Neural cell (in vitro differentiated cells): ENCODE data around the gene KRT36. TPM values are rescaled to one million over a fixed set of nuclear protein-coding genes. Genes with fewer than 3 reads are reported as not detected.

Experiments
- H2AFZ ChIP-seq: fragments of 200-600, 300-800 bp; sonication (generic), shearing (Covaris generic); 2 replicates; pipeline ENCODE4 v1.6.0; 2014; ENCODE audit warnings: low read depth, mild to moderate bottlenecking, antibody characterized with exemption, low read length, moderate library complexity
- H3F3A ChIP-seq: fragments of 200-600 bp; shearing (Covaris generic); 2 replicates; pipeline ENCODE4 v1.6.1; 2016; ENCODE audit warnings: mild to moderate bottlenecking, moderate library complexity, mixed read lengths, antibody characterized with exemption, low read length; ENCODE audit not compliant: insufficient read depth, poor library complexity, severe bottlenecking
- H3K27ac ChIP-seq: fragments of 200-600, 300-800 bp; sonication (generic), shearing (Covaris generic); 2 replicates; pipeline ENCODE4 v1.5.1; 2014; ENCODE audit warnings: mild to moderate bottlenecking, low read length, moderate library complexity
- H3K27me3 ChIP-seq: fragments of 300-800, 200-600 bp; sonication (generic), shearing (Covaris generic); 2 replicates; pipeline ENCODE4 v1.6.0; 2014; ENCODE audit warnings: mild to moderate bottlenecking, low read depth, low read length, moderate library complexity; ENCODE audit not compliant: insufficient read depth
- H3K36me3 ChIP-seq: fragments of 300-800, 200-600 bp; sonication (generic), shearing (Covaris generic); 2 replicates; pipeline ENCODE4 v1.5.1; 2014; ENCODE audit warnings: mild to moderate bottlenecking, antibody characterized with exemption, low read length, moderate library complexity; ENCODE audit not compliant: insufficient read depth
- H3K4me2 ChIP-seq: fragments of 300-800, 200-600 bp; sonication (generic), shearing (Covaris generic); 2 replicates; pipeline ENCODE4 v1.6.0; 2014; ENCODE audit warnings: mild to moderate bottlenecking, low read length
- H3K4me3 ChIP-seq: fragments of 300-800, 200-600 bp; sonication (generic), shearing (Covaris generic); 2 replicates; pipeline ENCODE4 v1.5.1; 2014; ENCODE audit warnings: mild to moderate bottlenecking, low read length, moderate library complexity
- H3K79me2 ChIP-seq: fragments of 200-600 bp; shearing (Covaris generic); replicated peaks from 2 replicates; pipeline ENCODE4 v1.6.0; 2014; ENCODE audit warnings: mild to moderate bottlenecking, low read length, moderate library complexity; ENCODE audit not compliant: insufficient read depth
- H3K9ac ChIP-seq: fragments of 300-800, 200-600 bp; sonication (generic), shearing (Covaris generic); 2 replicates; pipeline ENCODE4 v1.6.1; 2016; ENCODE audit warnings: mild to moderate bottlenecking, low read length, mixed read lengths
- H3K9me2 ChIP-seq: fragments of 200-600 bp; shearing (Covaris generic); 2 replicates; pipeline ENCODE4 v1.6.1; 2016; ENCODE audit warnings: mild to moderate bottlenecking, low read length, mixed read lengths; ENCODE audit not compliant: insufficient read depth
- H3K9me3 ChIP-seq: fragments of 200-600, 300-800 bp; sonication (generic), shearing (Covaris generic); 2 replicates; pipeline ENCODE4 v1.6.1; 2016; ENCODE audit warnings: mild to moderate bottlenecking, mixed run types, low read length, moderate library complexity, mixed read lengths
- H4K20me1 ChIP-seq: fragments of 200-600 bp; shearing (Covaris generic); 2 replicates; pipeline ENCODE4 v1.6.1; 2016; ENCODE audit warnings: mild to moderate bottlenecking, mixed run types; ENCODE audit not compliant: insufficient read depth
- CTCF ChIP-seq: fragments of 450-650 bp; IDR thresholded peaks from 2 replicates; pipeline ENCODE4 v1.5.1; 2014; ENCODE audit warnings: antibody characterized with exemption, mild to moderate bottlenecking, moderate library complexity; ENCODE audit not compliant: poor library complexity, severe bottlenecking
- EP300 ChIP-seq: fragments of 450-650 bp; conservative IDR thresholded peaks from 2 replicates; pipeline ENCODE4 v1.6.1; 2014; ENCODE audit warnings: antibody characterized with exemption, mild to moderate bottlenecking, moderate library complexity; ENCODE audit not compliant: poor library complexity, severe bottlenecking
- EZH2 ChIP-seq: fragments of 200-600, 300-800 bp; shearing (Covaris generic), sonication (generic); IDR thresholded peaks from 2 replicates; pipeline ENCODE4 v1.6.1; 2014; ENCODE audit warnings: antibody characterized with exemption, low read length, borderline replicate concordance, mild to moderate bottlenecking; ENCODE audit not compliant: insufficient read depth, poor library complexity, severe bottlenecking
- MXI1 ChIP-seq: fragments of 450-650 bp; conservative IDR thresholded peaks from 2 replicates; pipeline ENCODE4 v1.6.1; 2014; ENCODE audit warnings: antibody characterized with exemption, mild to moderate bottlenecking; ENCODE audit not compliant: poor library complexity, severe bottlenecking
- POLR2AphosphoS5 ChIP-seq: IDR thresholded peaks from 2 replicates; pipeline ENCODE4 v1.6.1; 2012
- RAD21 ChIP-seq: fragments of 450-650 bp; conservative IDR thresholded peaks from 2 replicates; pipeline ENCODE4 v1.6.1; 2014; ENCODE audit warnings: antibody characterized with exemption, mild to moderate bottlenecking, moderate library complexity
- REST ChIP-seq: IDR thresholded peaks from 2 replicates; pipeline ENCODE4 v1.6.1; 2012; ENCODE audit warnings: borderline replicate concordance
- SMC3 ChIP-seq: fragments of 450-650 bp; conservative IDR thresholded peaks from 2 replicates; pipeline ENCODE4 v1.6.1; 2014; ENCODE audit warnings: antibody characterized with exemption, mild to moderate bottlenecking, moderate library complexity; ENCODE audit not compliant: poor library complexity
- TAF1 ChIP-seq: IDR thresholded peaks from 2 replicates; pipeline ENCODE4 v1.6.1; 2012; ENCODE audit warnings: low read depth
- polyA plus RNA-seq: library from polyadenylated mRNA; depleted of rRNA; stranded (reverse); fragments of >200 nt; gene quantifications from 2 replicates; pipeline ENCODE4 v1.2.3, GENCODE V29; 2014

Gene KRT36
- polyA plus RNA-seq, 1 donor from 2014 or later, result not detected

- Histone ChIP-seq H3K9me2 (no peaks in the 10 kb centered on the region), H3K4me2 (no peak overlapping the region), H4K20me1 (no peaks in the 10 kb centered on the region), H3F3A (no peaks in the 10 kb centered on the region), H3K4me3 (no peak overlapping the region), H3K79me2 (no peaks in the 10 kb centered on the region), H3K27me3 (no peaks in the 10 kb centered on the region), H3K36me3 (no peaks in the 10 kb centered on the region), H3K9ac (no peak overlapping the region), H3K9me3 (no peaks in the 10 kb centered on the region), H2AFZ (no peak overlapping the region), H3K27ac (no peak overlapping the region)
- TF ChIP-seq EP300 (no peak), CTCF (no peak), MXI1 (no peak), EZH2 (no peak), REST (no peak), RAD21 (no peak), POLR2AphosphoS5 (no peak), TAF1 (no peak), SMC3 (no peak)
Measured at GRCh38 chr17:41467561-41467960, 22.1 kb downstream of the KRT36 start.

GRCh38 chr17:41466988-41467387 lies 22.7 kb downstream of the KRT36 start, which contains the start of gene KRT32:
KRT32 (minus strand) TSS chr17:41467386; CDS start chr17:41467325, 61 bp downstream.
- Histone ChIP-seq H3K27me3 (no peaks in the 10 kb centered on the region), H3K4me3 (no peak within 1 kb of the TSS), H3F3A (no peaks in the 10 kb centered on the region), H3K36me3 (no peaks in the 10 kb centered on the region), H3K79me2 (no peaks in the 10 kb centered on the region), H4K20me1 (no peaks in the 10 kb centered on the region), H3K9me2 (no peaks in the 10 kb centered on the region), H2AFZ (no peak within 1 kb of the TSS), H3K4me2 (no peak within 1 kb of the TSS), H3K9me3 (no peaks in the 10 kb centered on the region), H3K27ac (no peak within 1 kb of the TSS), H3K9ac (no peak within 1 kb of the TSS)
- no peak for TF ChIP-seq SMC3
- no peak for TF ChIP-seq EP300
- no peak for TF ChIP-seq CTCF
- no peak for TF ChIP-seq EZH2
- TF ChIP-seq MXI1, result no peak
- TF ChIP-seq REST, result no peak
- no peak for TF ChIP-seq TAF1
- no peak for TF ChIP-seq POLR2AphosphoS5
- TF ChIP-seq RAD21, result no peak
